SK-N-SH (cell line): Measurements from ENCODE around the gene PAM. TPM values are rescaled to one million over a fixed set of nuclear protein-coding genes. Genes with fewer than 3 reads are reported as not detected.
A peak's percentile ranks its signal among the peaks of the same experiment; 100 is the strongest.

Source experiments
- CTCF ChIA-PET: fragments of 300-600, 350-600 bp; formaldehyde crosslinking; extraction: SDS; loops from one replicate; lab custom pipeline; 2021; lab: Yijun Ruan, JAX
- POLR2A ChIA-PET: fragments of 350-600 bp; sonication (Branson Sonifier 250); formaldehyde crosslinking; extraction: SDS; loops from one replicate; lab custom pipeline; 2020; ENCODE audit warnings: antibody characterized with exemption, inconsistent platforms; lab: Yijun Ruan, JAX
- DNase-seq: peaks from one replicate; pipeline ENCODE4 v3.0.0; 2012
- H2AFZ ChIP-seq: fragments of 200-600 bp; sonication (generic); 2 replicates; pipeline ENCODE4 v1.8.1; 2016; ENCODE audit warnings: antibody characterized with exemption, mild to moderate bottlenecking, low read depth
- H3F3A ChIP-seq: fragments of 200-600 bp; sonication (generic); replicated peaks from 2 replicates; pipeline ENCODE3; 2016; ENCODE audit warnings: antibody characterized with exemption, mild to moderate bottlenecking; ENCODE audit not compliant: insufficient read depth
- H3K27ac ChIP-seq, 2 experiments: fragments of 200-500 bp in 1 of 2; fragments of 200-600 bp in 1 of 2; sonication (Bioruptor generic) in 1 of 2; sonication (generic), shearing (Covaris generic) in 1 of 2; 2 replicates each; pipeline versions ENCODE4 v1.5.1 to v1.6.1; 2014 to 2016; ENCODE audit warnings: low read depth in 2 of 2, inconsistent platforms in 1 of 2, low read length in 1 of 2, mild to moderate bottlenecking in 1 of 2, mixed read lengths in 1 of 2
- H3K27me3 ChIP-seq: fragments of 200-600 bp; sonication (generic), shearing (Covaris generic); 2 replicates; pipeline ENCODE4 v1.6.1; 2016; ENCODE audit warnings: mixed run types; ENCODE audit not compliant: insufficient read depth
- H3K36me3 ChIP-seq, 2 experiments: fragments of 200-500 bp in 1 of 2; fragments of 200-600 bp in 1 of 2; sonication (Bioruptor generic) in 1 of 2; sonication (generic) in 1 of 2; replicated peaks in 1 of 2; 2 replicates each; pipeline versions ENCODE3 to v1.5.1; 2014 to 2016; ENCODE audit warnings: low read length in 1 of 2, mild to moderate bottlenecking in 1 of 2; ENCODE audit not compliant: insufficient read depth in 2 of 2, control insufficient read depth in 1 of 2
- H3K4me1 ChIP-seq, 2 experiments: fragments of 200-500 bp in 1 of 2; fragments of 200-600 bp in 1 of 2; sonication (Bioruptor generic) in 1 of 2; sonication (generic), shearing (Covaris generic) in 1 of 2; 2 replicates each; pipeline versions ENCODE4 v1.5.1 to v1.6.1; 2014 to 2016; ENCODE audit warnings: low read depth in 1 of 2, low read length in 1 of 2, mixed run types in 1 of 2; ENCODE audit not compliant: insufficient read depth in 2 of 2, control insufficient read depth in 1 of 2
- H3K4me2 ChIP-seq: fragments of 200-600 bp; sonication (generic), shearing (Covaris generic); 2 replicates; pipeline ENCODE4 v1.6.1; 2017; ENCODE audit warnings: mixed run types
- H3K4me3 ChIP-seq, 2 experiments: fragments of 200-500 bp in 1 of 2; fragments of 200-600 bp in 1 of 2; sonication (Bioruptor generic) in 1 of 2; sonication (generic), shearing (Covaris generic) in 1 of 2; 2 replicates each; pipeline versions ENCODE4 v1.5.1 to v1.8.1; 2014 to 2016; ENCODE audit warnings: low read depth in 2 of 2, inconsistent platforms in 1 of 2, low read length in 1 of 2, mild to moderate bottlenecking in 1 of 2, mixed read lengths in 1 of 2, moderate library complexity in 1 of 2
- H3K79me2 ChIP-seq: fragments of 200-600 bp; sonication (generic); 2 replicates; pipeline ENCODE4 v1.8.1; 2017; ENCODE audit warnings: mild to moderate bottlenecking; ENCODE audit not compliant: insufficient read depth
- H3K9ac ChIP-seq: fragments of 200-600 bp; sonication (generic); 2 replicates; pipeline ENCODE4 v1.6.1; 2017; ENCODE audit warnings: mixed run types
- H3K9me2 ChIP-seq: fragments of 200-600 bp; sonication (generic); 2 replicates; pipeline ENCODE4 v1.6.1; 2017; ENCODE audit warnings: mixed run types
- H3K9me3 ChIP-seq: fragments of 200-600 bp; sonication (generic); 2 replicates; pipeline ENCODE4 v1.6.1; 2017; ENCODE audit warnings: mixed run types, mild to moderate bottlenecking, moderate library complexity
- H4K20me1 ChIP-seq: fragments of 200-600 bp; sonication (generic); 2 replicates; pipeline ENCODE4 v1.6.1; 2017; ENCODE audit warnings: mild to moderate bottlenecking, mixed run types; ENCODE audit not compliant: insufficient read depth
- CTCF ChIP-seq: fragments of 200-600 bp; sonication (generic); IDR thresholded peaks from 2 replicates; pipeline ENCODE4 v1.6.1; 2017; ENCODE audit warnings: antibody characterized with exemption, mild to moderate bottlenecking, moderate library complexity
- ELF1 ChIP-seq: IDR thresholded peaks from 2 replicates; pipeline ENCODE4 v1.4.0; 2012
- EP300 ChIP-seq, 2 experiments: IDR thresholded peaks; 2 replicates each; pipeline versions ENCODE4 v1.4.0 to v1.6.1; 2012; ENCODE audit warnings: borderline replicate concordance in 1 of 2, low read depth in 1 of 2, low read length in 1 of 2
- EZH2phosphoT487 ChIP-seq: fragments of 200-600 bp; sonication (generic); IDR thresholded peaks from 2 replicates; pipeline ENCODE4 v1.6.1; 2017; ENCODE audit warnings: low read depth, mixed run types, mild to moderate bottlenecking, antibody characterized with exemption, moderate library complexity, borderline replicate concordance
- FOXM1 ChIP-seq: IDR thresholded peaks from 2 replicates; pipeline ENCODE4 v1.4.0; 2012; ENCODE audit warnings: low read depth, mild to moderate bottlenecking
- MEF2A ChIP-seq: IDR thresholded peaks from 2 replicates; pipeline ENCODE4 v1.4.0; 2012; ENCODE audit warnings: low read depth, borderline replicate concordance
- MXI1 ChIP-seq: IDR thresholded peaks from 2 replicates; pipeline ENCODE4 v1.6.1; 2012; ENCODE audit warnings: mild to moderate bottlenecking, low read depth, low read length, improper control_type of control experiment
- NRF1 ChIP-seq: IDR thresholded peaks from 2 replicates; pipeline ENCODE4 v1.6.1; 2012; ENCODE audit warnings: low read depth, mild to moderate bottlenecking, low read length
- REST ChIP-seq: IDR thresholded peaks from 2 replicates; pipeline ENCODE4 v1.6.1; 2012; ENCODE audit warnings: mild to moderate bottlenecking, low read depth, low read length, moderate library complexity
- RFX5 ChIP-seq: IDR thresholded peaks from 2 replicates; pipeline ENCODE4 v1.6.1; 2012; ENCODE audit warnings: mild to moderate bottlenecking, improper control_type of control experiment, low read length
- SIN3A ChIP-seq: IDR thresholded peaks from 2 replicates; pipeline ENCODE4 v1.6.1; 2012; ENCODE audit warnings: low read depth, mild to moderate bottlenecking, low read length, moderate library complexity, borderline replicate concordance
- WGBS: methylation state at CpG from one replicate; pipeline ENCODE4 v1.1.6; 2017; ENCODE audit warnings: low lambda C conversion rate; 5-methylcytosine and 5-hydroxymethylcytosine counted together
- polyA plus RNA-seq, 3 experiments: library from polyadenylated mRNA; depleted of rRNA; stranded (reverse); fragments of >200 nt; gene quantifications; 2 replicates each; pipeline ENCODE4 v1.2.3, GENCODE V29; 2012
- TF ChIP-seq, protein P1 (sequence below): fragments of 150-350 bp; IDR thresholded peaks from 2 replicates; pipeline ENCODE4 v1.6.1; 2017; ENCODE audit warnings: antibody characterized with exemption, low read length, low read depth, borderline replicate concordance

Gene PAM
- polyA plus RNA-seq, 1 of the 3 experiments (the other 2 are of a cell fraction): 507 TPM

GRCh38 chr5:102855681-102856388 lies 100.7 kb downstream of the PAM start:
- no peaks in the 10 kb centered on the region for H3K9me3 ChIP-seq
- peak overlapping the region; percentile 58; the same call in 1 of the 2 replicates for H3K9ac ChIP-seq
- H3K36me3 ChIP-seq: no peaks in the 10 kb centered on the region
- ChIA-PET POLR2A (no interaction called here), CTCF (interaction anchor here (1.6 to 2.1 kb wide), 2 partner anchors 10 to 75 kb away, joined by 4 to 7 read pairs; no protein-coding TSS in a partner anchor)
- peak overlapping the region; percentile 76 for H3K4me2 ChIP-seq
- peak overlapping the region; percentile 26 to 50; a peak in 3 of 4 replicates for H3K4me3 ChIP-seq
- no peaks in the 10 kb centered on the region for H3K27me3 ChIP-seq
- 60% methylated on average over 4 of the region's 4 CpGs for WGBS
- TF ChIP-seq MEF2A (no peak), REST (no peak), EZH2phosphoT487 (no peak), FOXM1 (no peak), CTCF (no peak), NRF1 (no peak), MXI1 (no peak), EP300 (IDR thresholded peaks at IDR 0.05; ENCODE audit: borderline replicate concordance in 1 of 2, low read depth in 1 of 2, low read length in 1 of 2) (no peak), SIN3A (no peak), ELF1 (no peak), RFX5 (no peak)
- TF ChIP-seq, protein P1, sequence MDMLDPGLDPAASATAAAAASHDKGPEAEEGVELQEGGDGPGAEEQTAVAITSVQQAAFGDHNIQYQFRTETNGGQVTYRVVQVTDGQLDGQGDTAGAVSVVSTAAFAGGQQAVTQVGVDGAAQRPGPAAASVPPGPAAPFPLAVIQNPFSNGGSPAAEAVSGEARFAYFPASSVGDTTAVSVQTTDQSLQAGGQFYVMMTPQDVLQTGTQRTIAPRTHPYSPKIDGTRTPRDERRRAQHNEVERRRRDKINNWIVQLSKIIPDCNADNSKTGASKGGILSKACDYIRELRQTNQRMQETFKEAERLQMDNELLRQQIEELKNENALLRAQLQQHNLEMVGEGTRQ: no peak
- H2AFZ ChIP-seq: no peak overlapping the region
- H3F3A ChIP-seq: peaks cover 59% of the 10 kb centered on the region
- no peaks in the 10 kb centered on the region for H4K20me1 ChIP-seq
- peaks cover 26% of the 10 kb centered on the region for H3K79me2 ChIP-seq
- H3K4me1 ChIP-seq: peaks cover 4 to 39% of the 10 kb centered on the region in 2 experiments; a peak in 3 of 4 replicates
- H3K9me2 ChIP-seq: no peaks in the 10 kb centered on the region
- peak overlapping the region; percentile 93 to 94 for H3K27ac ChIP-seq
- DNase-seq: no peak
